NCI-H748 treated with DMSO at 0.1 percent for 48 hours (cell line): ENCODE measurements around the gene RPS6KA2.

ENCODE experiments used
- DNase-seq: peaks from one replicate; lab custom pipeline; 2025; lab: John Stamatoyannopoulos, UW

Gene RPS6KA2

GRCh38 chr6:166656230-166657151, 29.4 kb upstream of the RPS6KA2 start:
- DNase-seq, result no peak

DNA sequence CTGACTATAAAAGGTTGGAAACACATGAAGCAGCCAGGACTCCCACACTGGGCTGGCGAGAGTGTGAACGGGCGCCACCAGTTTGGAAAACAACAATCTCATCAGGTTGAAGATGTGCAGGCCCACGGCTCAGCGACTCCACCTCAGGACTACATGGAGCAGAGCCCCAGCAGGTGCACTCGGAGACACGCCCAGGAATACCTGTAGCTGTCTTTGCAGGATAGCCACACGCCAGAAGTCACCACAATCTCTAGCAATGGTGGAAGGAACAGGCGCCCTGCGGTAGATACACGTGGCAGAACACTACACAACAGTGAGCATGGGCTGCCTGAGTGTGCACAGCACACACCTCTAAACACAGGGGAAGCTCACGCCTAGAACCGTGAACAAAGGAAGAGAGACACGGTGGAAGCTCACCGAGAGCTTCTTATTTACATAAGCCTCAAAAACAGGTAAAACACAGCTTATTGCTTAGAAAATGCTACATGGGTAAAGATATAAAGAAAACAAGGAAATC, 28.7 kb upstream of the RPS6KA2 start:
- no peak for DNase-seq

GRCh38 chr6:166655251-166655650, 28.2 kb upstream of the RPS6KA2 start:
- no peak for DNase-seq

DNA sequence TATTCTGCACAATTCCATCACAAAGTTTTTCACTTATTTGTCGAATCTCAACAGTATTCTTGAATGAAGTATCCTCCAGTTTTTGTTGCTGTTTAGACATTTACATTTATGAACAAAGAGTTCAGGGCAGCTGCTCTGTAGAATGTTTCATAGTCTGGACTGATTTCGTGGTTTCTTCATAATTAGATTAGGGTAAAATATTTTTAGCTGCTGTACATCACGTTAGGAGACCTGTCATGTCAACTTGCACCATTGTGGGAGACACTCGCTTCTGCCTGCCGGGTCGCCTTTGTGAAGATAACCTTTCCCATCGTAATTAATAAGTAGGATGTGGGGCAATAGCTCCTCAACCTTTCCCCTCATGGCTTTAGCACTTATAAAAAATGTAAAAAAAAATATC, 27.5 kb upstream of the RPS6KA2 start:
- DNase-seq, result no peak

- no peak for DNase-seq
Observed at GRCh38 chr6:166653639-166653941, 26.5 kb upstream of the RPS6KA2 start.

DNA sequence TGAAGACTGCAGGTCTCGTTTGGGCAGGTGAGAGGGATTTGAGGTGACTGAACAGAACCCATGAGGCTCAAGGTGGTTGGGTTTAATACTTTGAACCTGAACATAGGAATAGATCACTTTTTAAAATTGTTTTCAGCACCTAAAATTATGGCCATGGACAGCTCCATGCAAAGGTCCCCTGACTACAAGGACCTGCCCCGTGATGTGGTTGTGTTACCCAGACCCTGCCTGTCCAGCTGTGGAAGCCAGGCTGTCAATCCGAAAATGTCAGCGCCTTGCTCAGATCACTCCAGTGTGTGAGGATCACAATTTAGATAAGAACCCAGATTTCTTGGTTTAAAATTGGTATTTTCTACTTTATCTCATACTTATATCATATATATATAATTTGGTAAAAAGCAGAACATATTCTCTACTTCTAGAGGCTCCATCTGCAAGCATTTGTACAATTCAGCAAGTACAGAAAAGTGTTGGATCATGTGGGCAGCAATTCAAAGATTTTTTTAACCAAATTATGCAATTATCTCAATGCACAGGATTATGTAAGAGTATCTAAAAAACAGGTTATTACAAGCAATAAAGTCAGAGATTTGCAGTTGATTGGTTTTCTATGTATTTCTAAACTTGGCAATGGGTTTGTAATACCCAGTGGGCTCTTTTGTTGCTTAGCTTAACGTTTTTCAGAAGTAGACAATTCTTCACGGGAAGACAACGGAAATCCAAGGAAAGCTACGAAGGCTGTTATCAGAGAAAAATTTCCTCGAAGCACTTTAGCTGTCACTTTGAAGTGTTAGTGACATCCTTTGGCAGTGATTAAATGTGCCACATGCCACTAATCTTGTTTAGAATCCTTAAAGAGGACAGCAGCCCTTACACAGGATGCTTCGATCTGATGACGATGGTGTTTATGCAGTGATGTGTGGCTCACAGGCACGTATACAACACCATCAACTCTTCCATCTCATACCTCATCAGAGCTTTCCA, 24.1 kb upstream of the RPS6KA2 start:
- no peak for DNase-seq

GRCh38 chr6:166650047-166650446, 23.0 kb upstream of the RPS6KA2 start:
- DNase-seq, result no peak

DNA sequence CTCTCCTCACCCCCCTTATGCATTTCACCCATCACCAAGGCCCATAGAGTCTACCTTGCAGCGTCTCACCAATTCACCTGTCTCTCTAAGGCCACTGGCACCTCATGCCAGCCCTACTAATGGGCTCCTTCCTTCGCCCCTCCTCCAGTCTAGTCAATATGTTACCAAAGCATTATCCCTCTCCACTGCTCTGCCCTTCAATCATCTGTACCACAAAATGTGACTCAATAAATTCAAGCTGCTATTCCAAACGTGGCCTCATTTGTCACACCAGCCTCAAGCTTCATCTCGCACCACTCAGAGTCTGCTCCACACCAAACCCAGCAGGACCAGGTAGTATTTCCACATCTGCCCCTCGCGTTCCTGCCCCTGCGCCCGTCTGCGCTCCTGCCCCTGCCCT, 21.8 kb upstream of the RPS6KA2 start:
- DNase-seq, result no peak

- no peak for DNase-seq
Observed at GRCh38 chr6:166647896-166648295, 20.8 kb upstream of the RPS6KA2 start.

GRCh38 chr6:166646716-166647115, 19.7 kb upstream of the RPS6KA2 start:
- DNase-seq, result no peak

- DNase-seq, result no peak
Observed at GRCh38 chr6:166645896-166646295, 18.8 kb upstream of the RPS6KA2 start.

DNA sequence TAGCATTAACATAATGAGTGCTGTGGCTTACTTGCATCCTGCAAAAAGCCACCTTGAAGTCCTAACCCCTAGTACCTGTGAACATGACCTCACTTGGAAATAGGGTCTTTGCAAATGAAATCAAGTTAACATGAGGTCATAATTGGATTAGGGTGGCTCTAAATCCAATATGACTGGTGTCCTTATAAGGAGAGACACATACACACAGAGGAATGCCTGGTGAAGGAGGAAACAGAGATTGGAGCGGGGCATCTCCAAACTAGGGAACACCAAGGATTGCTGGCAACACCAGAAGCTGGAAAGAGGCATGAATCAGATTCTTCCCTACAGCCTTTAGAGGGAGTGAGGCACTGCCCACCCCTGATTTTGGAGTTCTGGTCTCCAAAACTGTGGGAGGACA, 17.6 kb upstream of the RPS6KA2 start:
- DNase-seq, result no peak

- DNase-seq, result no peak
Observed at GRCh38 chr6:166643891-166644590, 17.0 kb upstream of the RPS6KA2 start.

- no peak for DNase-seq
Observed at GRCh38 chr6:166642646-166643045, 15.6 kb upstream of the RPS6KA2 start.

DNA sequence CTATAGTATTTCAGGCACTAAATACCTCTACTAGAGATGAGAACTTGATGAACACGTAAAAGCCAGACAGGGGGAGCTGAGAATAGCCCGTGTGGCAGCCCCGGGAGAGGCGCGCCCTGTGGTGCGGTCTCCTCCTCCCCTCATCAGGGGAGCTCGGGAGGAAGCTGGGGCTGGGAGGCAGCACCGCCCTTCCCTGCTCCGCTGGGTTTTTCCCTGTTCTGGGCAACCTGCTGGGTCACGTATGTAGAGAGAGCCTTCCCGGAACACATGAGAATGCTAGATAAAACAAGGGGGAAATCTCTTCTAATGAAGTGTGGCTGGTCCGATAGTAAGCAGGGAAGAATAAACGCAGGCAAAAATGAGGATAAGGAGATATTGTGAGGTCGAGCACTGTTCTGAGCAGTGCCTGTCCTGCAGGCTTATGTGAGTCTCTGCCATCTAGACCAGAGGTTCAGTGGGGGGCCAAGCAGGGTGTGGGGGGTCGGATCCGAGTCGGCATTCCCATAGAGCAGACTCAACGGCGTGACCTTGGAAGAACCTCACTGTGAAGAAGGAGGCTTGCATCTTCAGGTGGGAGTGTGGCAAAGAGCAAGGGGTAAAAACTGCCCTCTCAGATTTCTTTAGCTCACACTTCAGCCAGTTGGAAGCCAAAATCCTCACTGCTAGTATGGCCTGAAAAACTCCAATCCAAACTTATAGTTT, 13.4 kb upstream of the RPS6KA2 start:
- no peak for DNase-seq

DNA sequence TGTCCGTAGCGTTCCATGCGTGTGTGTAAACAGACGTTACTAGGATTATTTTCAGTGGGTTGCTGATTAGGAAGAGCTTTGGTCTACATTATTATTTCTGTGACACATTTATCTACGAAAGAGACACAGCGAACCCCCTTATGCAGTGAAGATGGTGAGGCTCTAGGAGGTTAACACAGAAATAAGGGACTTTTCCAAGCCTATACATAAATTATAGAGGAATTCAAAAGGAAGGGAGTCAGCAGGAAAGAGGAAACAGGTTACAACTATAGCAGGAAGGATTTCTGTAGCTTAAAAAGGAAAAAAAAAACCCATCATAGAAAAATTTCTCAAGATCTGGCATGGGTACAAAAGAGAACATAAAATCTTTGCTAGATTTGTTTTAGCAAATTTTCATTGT, 12.9 kb upstream of the RPS6KA2 start:
- no peak for DNase-seq

DNA sequence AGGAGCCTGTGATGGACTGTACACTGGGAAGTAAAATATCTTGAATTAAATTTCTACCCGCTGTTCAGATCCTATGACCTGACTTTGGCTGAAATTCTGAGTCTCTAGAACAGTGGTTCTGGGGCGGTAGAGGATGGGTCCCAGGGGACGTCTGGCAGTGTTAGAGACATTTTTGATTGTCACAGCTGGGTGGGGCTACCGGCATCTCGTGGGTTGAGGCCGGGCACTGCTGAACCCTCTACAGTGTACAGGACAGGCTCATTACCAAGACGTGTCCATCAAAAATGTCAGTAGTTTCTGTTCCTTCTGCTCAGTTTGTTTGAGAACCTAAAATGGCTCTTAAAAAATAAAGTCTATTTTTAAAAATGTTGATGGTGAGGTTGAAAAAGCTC, 11.5 kb upstream of the RPS6KA2 start:
- no peak for DNase-seq

DNA sequence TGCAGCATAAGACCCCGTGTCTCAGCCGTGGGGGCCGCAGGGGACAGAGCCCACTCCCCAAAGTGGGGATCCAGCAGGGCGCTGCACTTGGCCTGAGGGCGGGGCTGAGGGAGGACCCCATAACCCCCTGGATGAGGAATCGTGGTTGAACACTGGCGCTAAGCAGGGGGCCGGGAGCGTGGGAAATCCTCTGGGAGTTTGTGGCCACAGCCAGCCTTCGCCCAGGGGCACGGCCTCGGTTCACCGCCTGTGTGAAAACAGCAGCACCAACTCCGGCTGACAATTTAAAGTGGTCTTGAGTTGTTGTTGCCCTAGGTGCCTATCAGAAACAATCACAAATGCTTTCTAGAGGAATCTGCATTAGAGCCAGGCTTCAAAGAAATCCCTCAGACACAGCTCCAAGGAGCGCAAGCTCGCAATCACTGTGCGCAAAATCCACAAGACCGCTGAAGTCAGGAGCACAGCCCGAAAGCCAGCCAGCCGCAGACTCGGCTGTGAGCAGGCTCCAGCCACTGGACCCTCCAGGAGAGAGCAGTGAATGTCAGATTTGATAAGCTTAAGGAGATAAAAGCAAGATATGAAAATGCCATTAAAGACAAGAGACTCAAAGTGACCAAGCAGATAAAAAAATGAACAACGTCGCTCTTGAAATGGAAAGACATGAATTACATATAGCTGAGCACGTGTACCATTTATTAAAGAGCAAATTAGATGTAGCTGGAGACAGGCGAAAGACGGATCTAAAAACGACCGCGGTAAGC, 10.9 kb upstream of the RPS6KA2 start:
- no peak for DNase-seq

DNA sequence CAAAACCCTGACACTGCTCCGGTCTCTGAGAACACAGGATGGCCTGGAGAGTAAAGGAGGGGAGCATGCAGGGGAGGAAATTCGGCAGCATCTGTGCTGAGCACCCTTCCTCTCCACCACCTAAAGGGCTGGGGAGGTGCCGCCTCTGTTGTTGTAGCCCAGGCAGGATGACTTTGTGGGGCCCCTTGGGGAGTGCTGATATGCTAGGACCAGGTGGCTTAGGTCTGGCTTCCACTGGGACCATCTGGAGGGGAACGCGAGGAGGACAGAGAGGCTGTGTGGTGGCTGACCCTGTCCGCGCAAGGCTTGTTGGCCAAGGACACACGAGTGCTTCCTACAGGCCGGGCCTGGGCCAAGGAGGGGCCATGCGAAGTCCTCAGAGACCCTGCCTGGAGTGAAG, 9.9 kb upstream of the RPS6KA2 start:
- no peak for DNase-seq

DNA sequence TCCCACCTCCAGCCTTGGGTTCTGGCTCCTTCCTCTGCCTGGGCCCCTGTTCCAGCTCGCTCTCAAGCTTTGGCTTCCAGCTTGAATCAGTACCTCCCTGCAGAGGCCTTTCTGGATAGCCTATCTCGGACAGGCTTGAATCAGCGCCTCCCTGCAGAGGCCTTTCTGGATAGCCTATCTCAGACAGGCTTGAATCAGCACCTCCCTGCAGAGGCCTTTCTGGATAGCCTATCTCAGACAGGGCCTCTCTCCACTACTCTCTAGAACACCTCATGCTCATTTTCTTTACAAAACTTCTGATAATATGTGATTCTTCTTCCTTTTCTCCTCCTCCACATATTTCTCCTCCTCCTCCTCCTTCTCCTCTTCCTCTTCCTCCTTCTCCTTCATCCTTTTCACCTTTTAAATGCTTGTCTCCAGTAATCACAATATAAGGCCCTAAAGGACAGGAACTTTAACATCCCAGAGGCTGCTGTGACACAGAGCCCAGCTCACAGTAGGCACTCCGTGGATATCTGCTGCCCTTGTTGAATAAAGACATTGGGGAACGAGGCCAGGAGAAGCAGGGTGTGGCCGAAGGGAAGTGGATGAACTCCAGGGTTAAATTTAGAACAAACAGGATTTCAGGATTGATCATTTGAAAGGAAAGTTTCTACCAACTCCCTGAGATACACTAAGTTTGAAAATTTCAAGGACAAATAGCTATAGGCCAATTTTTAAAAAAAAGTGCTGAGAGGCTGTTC, 9.3 kb upstream of the RPS6KA2 start:
- no peak for DNase-seq
